ENCODE measurements around the gene CRIM1. TPM values are rescaled to one million over a fixed set of nuclear protein-coding genes. Genes with fewer than 3 reads are reported as not detected.

Gene CRIM1
- total and polyA plus RNA-seq, 4 donors = 2.2 to 22.1 (median 9.6) TPM

DNA sequence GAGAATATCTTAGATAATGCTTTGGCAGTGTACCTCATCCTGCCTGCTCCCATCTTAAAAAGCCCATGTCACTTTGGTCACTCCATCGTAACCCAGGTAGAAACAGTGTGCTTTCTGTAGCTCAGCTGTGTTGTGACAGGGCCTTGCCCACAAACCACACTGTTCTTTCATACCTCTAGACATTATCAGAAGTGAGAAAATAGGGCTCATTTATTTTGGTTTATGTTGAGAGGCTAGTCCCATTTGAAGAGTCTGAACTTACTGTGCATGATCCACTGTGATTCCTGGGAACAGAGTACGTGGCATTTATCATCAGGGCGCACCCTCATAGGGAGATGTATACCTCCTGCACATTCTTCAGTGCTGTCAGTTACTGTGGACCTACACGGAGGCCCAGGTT is 172.7 kb downstream of the CRIM1 start:
- no peak for DNase-seq (ENCODE audit: low spot score)
- H3K36me3 ChIP-seq (ENCODE audit: control insufficient read depth in 4 of 4, insufficient read depth in 3 of 4, low read depth in 1 of 4, low read length in 3 of 4) = peaks cover 0 to 2% (median 0%) of the 10 kb centered on the region in 4 donors
- H3K9ac ChIP-seq (ENCODE audit: low read depth in 1 of 2, low read length in 2 of 2) = no peak overlapping the region
- TF ChIP-seq, protein P1, sequence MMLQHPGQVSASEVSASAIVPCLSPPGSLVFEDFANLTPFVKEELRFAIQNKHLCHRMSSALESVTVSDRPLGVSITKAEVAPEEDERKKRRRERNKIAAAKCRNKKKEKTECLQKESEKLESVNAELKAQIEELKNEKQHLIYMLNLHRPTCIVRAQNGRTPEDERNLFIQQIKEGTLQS (IDR thresholded peaks at IDR 0.05) = no peak
- TF ChIP-seq NR2F2 (IDR thresholded peaks at IDR 0.05) (no peak), TAF1 (conservative IDR thresholded peaks at IDR 0.05) (no peak), SP1 (IDR thresholded peaks at IDR 0.05) (no peak)
- no peak overlapping the region for H3K4me3 ChIP-seq (ENCODE audit: low read depth in 1 of 3, low read length in 3 of 3)
- H3K27me3 ChIP-seq (ENCODE audit: control insufficient read depth in 4 of 4, insufficient read depth in 4 of 4, low read length in 3 of 4) = no peaks in the 10 kb centered on the region
- 85% methylated on average over 4 of the region's 4 CpGs for WGBS
- H3K27ac ChIP-seq (ENCODE audit: low read depth in 1 of 2, low read length in 2 of 2) = no peak overlapping the region
- no peaks in the 10 kb centered on the region for H3K9me3 ChIP-seq (ENCODE audit: control insufficient read depth in 4 of 4, low read length in 3 of 4)
- H3K4me1 ChIP-seq (ENCODE audit: control insufficient read depth in 4 of 4, insufficient read depth in 4 of 4, low read length in 3 of 4) = no peaks in the 10 kb centered on the region

DNA sequence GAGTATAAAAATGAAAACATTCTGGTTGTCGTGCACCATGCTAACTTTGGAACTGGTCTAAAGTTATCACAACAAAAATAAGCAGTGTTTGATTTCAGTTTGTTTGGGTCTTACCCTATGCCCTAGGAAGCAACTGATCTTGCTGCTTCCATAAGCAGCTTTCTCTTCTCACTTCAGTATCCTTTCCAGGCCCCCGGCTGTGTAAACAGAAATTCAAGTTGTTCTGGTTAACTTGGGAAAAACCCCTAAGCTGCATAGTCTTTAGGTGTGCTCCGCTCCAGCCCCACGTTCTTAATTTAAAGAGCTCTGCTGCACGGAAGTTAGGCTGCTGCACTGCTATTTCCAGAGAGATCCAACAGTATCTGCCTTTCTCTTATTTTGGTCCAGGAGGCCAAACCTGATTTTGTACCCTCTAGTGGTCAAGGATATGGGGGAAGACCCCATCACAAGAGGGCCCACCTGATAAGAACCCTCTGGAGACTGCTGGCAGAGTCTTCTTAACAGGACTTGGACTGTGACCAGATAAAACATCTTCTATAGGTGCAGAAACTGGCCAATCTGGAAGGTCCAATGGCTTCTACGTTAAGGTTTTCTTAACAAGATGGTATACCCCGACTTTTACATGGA is 173.3 kb downstream of the CRIM1 start:
- no peak overlapping the region for H3K4me3 ChIP-seq (ENCODE audit: low read depth in 1 of 3, low read length in 3 of 3)
- no peak overlapping the region for H3K9ac ChIP-seq (ENCODE audit: low read depth in 1 of 2, low read length in 2 of 2)
- WGBS = 91% methylated on average over 7 of the region's 7 CpGs
- H3K9me3 ChIP-seq (ENCODE audit: control insufficient read depth in 4 of 4, low read length in 3 of 4) = no peaks in the 10 kb centered on the region
- TF ChIP-seq, protein P2, sequence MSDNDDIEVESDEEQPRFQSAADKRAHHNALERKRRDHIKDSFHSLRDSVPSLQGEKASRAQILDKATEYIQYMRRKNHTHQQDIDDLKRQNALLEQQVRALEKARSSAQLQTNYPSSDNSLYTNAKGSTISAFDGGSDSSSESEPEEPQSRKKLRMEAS (IDR thresholded peaks at IDR 0.05) = no peak
- no peak for TF ChIP-seq FOXA2 (IDR thresholded peaks at IDR 0.05)
- TF ChIP-seq SP1 (IDR thresholded peaks at IDR 0.05) = no peak
- TF ChIP-seq FOXA1 (IDR thresholded peaks at IDR 0.05) = no peak
- TF ChIP-seq TAF1 (conservative IDR thresholded peaks at IDR 0.05) = no peak
- no peaks in the 10 kb centered on the region for H3K4me1 ChIP-seq (ENCODE audit: control insufficient read depth in 4 of 4, insufficient read depth in 4 of 4, low read length in 3 of 4)
- no peak overlapping the region for H3K27ac ChIP-seq (ENCODE audit: low read depth in 1 of 2, low read length in 2 of 2)
- DNase-seq (ENCODE audit: low spot score) = no peak
- H3K27me3 ChIP-seq (ENCODE audit: control insufficient read depth in 4 of 4, insufficient read depth in 4 of 4, low read length in 3 of 4) = no peaks in the 10 kb centered on the region
- H3K36me3 ChIP-seq (ENCODE audit: control insufficient read depth in 4 of 4, insufficient read depth in 3 of 4, low read depth in 1 of 4, low read length in 3 of 4) = peaks cover 0 to 2% (median 0%) of the 10 kb centered on the region in 4 donors

DNA sequence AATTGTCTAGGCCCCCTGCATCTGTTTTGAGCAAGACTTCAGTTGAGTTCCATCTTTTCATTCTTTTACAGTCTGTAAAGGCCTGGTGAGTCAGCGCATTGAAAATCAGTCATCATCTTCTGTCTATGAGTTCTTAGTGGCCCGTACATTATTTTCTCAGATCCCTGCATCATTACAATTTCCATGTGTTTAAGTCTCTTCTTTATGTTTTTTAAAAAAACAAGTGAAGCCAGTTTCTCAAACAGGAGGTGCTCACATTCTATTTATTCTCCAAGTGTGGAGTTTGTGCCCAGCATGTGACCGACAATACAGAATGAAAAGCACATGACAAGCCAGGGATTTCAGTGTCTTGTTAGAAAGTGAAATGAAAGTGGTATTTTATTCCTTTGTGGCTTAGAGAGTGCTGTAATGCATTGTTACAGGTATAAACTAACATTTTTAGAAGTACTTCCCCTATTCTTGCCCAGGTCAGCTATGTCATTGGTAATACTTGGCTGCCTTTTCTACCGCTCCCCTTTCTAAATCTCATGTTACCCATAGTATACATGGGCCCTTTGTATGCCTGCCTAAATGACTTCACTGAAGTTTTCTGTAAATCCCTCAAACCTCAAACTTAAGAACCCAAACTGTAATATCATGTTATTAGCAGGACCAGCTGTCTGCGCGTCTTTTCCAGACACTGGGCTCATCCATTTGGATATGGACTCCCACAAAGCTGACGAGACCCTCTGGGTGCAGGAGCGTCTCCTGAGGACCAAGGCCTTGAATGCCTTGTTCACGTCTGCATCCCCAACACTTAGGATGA is 174.8 kb downstream of the CRIM1 start:
- H3K9me3 ChIP-seq (ENCODE audit: control insufficient read depth in 4 of 4, low read length in 3 of 4) = no peaks in the 10 kb centered on the region
- H3K27ac ChIP-seq (ENCODE audit: low read depth in 1 of 2, low read length in 2 of 2) = no peak overlapping the region
- no peaks in the 10 kb centered on the region for H3K27me3 ChIP-seq (ENCODE audit: control insufficient read depth in 4 of 4, insufficient read depth in 4 of 4, low read length in 3 of 4)
- no peaks in the 10 kb centered on the region for H3K4me1 ChIP-seq (ENCODE audit: control insufficient read depth in 4 of 4, insufficient read depth in 4 of 4, low read length in 3 of 4)
- H3K4me3 ChIP-seq (ENCODE audit: low read depth in 1 of 3, low read length in 3 of 3) = no peak overlapping the region
- TF ChIP-seq, protein P3, sequence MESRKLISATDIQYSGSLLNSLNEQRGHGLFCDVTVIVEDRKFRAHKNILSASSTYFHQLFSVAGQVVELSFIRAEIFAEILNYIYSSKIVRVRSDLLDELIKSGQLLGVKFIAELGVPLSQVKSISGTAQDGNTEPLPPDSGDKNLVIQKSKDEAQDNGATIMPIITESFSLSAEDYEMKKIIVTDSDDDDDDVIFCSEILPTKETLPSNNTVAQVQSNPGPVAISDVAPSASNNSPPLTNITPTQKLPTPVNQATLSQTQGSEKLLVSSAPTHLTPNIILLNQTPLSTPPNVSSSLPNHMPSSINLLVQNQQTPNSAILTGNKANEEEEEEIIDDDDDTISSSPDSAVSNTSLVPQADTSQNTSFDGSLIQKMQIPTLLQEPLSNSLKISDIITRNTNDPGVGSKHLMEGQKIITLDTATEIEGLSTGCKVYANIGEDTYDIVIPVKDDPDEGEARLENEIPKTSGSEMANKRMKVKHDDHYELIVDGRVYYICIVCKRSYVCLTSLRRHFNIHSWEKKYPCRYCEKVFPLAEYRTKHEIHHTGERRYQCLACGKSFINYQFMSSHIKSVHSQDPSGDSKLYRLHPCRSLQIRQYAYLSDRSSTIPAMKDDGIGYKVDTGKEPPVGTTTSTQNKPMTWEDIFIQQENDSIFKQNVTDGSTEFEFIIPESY (IDR thresholded peaks at IDR 0.05) = no peak
- TF ChIP-seq HNF4A (conservative IDR thresholded peaks at IDR 0.05) = no peak
- whole genome bisulfite sequencing = 86% methylated on average over 9 of the region's 9 CpGs
- no peak overlapping the region for H3K9ac ChIP-seq (ENCODE audit: low read depth in 1 of 2, low read length in 2 of 2)
- H3K36me3 ChIP-seq (ENCODE audit: control insufficient read depth in 4 of 4, insufficient read depth in 3 of 4, low read depth in 1 of 4, low read length in 3 of 4) = peaks cover 0 to 2% (median 0%) of the 10 kb centered on the region in 4 donors
- no peak for DNase-seq (ENCODE audit: low spot score)

DNA sequence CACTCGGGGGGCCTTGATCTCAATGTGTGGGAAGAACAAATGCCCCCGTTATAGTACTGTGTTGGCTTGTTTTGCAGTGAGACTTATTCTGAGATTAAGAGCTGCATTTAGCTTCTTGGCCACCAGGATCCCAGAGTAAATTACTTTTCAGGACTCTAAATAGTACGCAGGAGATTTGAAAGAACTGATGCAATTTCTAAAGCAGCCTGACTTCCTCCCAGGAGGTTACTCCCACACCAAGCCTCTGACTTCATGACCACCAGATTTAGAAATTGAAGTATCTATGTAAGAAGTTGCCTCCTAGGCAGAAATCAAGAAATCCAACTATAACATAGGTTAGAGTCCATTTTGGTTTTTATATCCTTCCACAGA is 175.4 kb downstream of the CRIM1 start:
- no peaks in the 10 kb centered on the region for H3K27me3 ChIP-seq (ENCODE audit: control insufficient read depth in 4 of 4, insufficient read depth in 4 of 4, low read length in 3 of 4)
- H3K36me3 ChIP-seq (ENCODE audit: control insufficient read depth in 4 of 4, insufficient read depth in 3 of 4, low read depth in 1 of 4, low read length in 3 of 4) = peaks cover 0 to 2% (median 0%) of the 10 kb centered on the region in 4 donors
- DNase-seq (ENCODE audit: low spot score) = no peak
- no peaks in the 10 kb centered on the region for H3K4me1 ChIP-seq (ENCODE audit: control insufficient read depth in 4 of 4, insufficient read depth in 4 of 4, low read length in 3 of 4)
- no peak overlapping the region for H3K27ac ChIP-seq (ENCODE audit: low read depth in 1 of 2, low read length in 2 of 2)
- no peak overlapping the region for H3K4me3 ChIP-seq (ENCODE audit: low read depth in 1 of 3, low read length in 3 of 3)
- H3K9ac ChIP-seq (ENCODE audit: low read depth in 1 of 2, low read length in 2 of 2) = no peak overlapping the region
- 89% methylated on average over 3 of the region's 3 CpGs for WGBS
- H3K9me3 ChIP-seq (ENCODE audit: control insufficient read depth in 4 of 4, low read length in 3 of 4) = no peaks in the 10 kb centered on the region
- TF ChIP-seq HNF4G (IDR thresholded peaks at IDR 0.05) (no peak), YY1 (IDR thresholded peaks at IDR 0.05) (no peak), SP1 (IDR thresholded peaks at IDR 0.05) (no peak), TAF1 (conservative IDR thresholded peaks at IDR 0.05) (no peak), NR2F2 (IDR thresholded peaks at IDR 0.05) (no peak)
- TF ChIP-seq, protein P1 (IDR thresholded peaks at IDR 0.05) = no peak
- TF ChIP-seq, protein P2 (IDR thresholded peaks at IDR 0.05) = no peak
- TF ChIP-seq, protein P3 (IDR thresholded peaks at IDR 0.05) = no peak
- TF ChIP-seq, protein P4, sequence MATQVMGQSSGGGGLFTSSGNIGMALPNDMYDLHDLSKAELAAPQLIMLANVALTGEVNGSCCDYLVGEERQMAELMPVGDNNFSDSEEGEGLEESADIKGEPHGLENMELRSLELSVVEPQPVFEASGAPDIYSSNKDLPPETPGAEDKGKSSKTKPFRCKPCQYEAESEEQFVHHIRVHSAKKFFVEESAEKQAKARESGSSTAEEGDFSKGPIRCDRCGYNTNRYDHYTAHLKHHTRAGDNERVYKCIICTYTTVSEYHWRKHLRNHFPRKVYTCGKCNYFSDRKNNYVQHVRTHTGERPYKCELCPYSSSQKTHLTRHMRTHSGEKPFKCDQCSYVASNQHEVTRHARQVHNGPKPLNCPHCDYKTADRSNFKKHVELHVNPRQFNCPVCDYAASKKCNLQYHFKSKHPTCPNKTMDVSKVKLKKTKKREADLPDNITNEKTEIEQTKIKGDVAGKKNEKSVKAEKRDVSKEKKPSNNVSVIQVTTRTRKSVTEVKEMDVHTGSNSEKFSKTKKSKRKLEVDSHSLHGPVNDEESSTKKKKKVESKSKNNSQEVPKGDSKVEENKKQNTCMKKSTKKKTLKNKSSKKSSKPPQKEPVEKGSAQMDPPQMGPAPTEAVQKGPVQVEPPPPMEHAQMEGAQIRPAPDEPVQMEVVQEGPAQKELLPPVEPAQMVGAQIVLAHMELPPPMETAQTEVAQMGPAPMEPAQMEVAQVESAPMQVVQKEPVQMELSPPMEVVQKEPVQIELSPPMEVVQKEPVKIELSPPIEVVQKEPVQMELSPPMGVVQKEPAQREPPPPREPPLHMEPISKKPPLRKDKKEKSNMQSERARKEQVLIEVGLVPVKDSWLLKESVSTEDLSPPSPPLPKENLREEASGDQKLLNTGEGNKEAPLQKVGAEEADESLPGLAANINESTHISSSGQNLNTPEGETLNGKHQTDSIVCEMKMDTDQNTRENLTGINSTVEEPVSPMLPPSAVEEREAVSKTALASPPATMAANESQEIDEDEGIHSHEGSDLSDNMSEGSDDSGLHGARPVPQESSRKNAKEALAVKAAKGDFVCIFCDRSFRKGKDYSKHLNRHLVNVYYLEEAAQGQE (IDR thresholded peaks at IDR 0.05) = no peak
